Dendritic cell treated with granulocyte-macrophage colony-stimulating factor and Interleukin-4, amounts not matched to agents 40 ng/mL and 50 ng/mL, for 4 days (primary cell): ENCODE data around the gene IRF9.
"Not testable (repeated sequence)": the region's sequence is repeated elsewhere in the genome, so short reads cannot be mapped to it uniquely, and the experiment has no call there.

Experiments
- H3K27ac Mint-ChIP-seq: one replicate; pipeline ENCODE4 v1.8.0; 2022; ENCODE audit warnings: mild to moderate bottlenecking, mixed read lengths
- H3K27me3 Mint-ChIP-seq: one replicate; pipeline ENCODE4 v1.8.0; 2022; ENCODE audit warnings: mild to moderate bottlenecking, mixed read lengths
- H3K36me3 Mint-ChIP-seq: one replicate; pipeline ENCODE4 v1.8.0; 2022; ENCODE audit warnings: low read depth, mixed read lengths
- H3K4me1 Mint-ChIP-seq: one replicate; pipeline ENCODE4 v1.8.0; 2022; ENCODE audit warnings: low read depth, mixed read lengths
- H3K4me3 Mint-ChIP-seq: one replicate; pipeline ENCODE4 v1.8.0; 2022; ENCODE audit warnings: mild to moderate bottlenecking, moderate library complexity, mixed read lengths
- H3K9me3 Mint-ChIP-seq: one replicate; pipeline ENCODE4 v1.8.0; 2022; ENCODE audit warnings: mixed read lengths
- intact Hi-C: fragments of 100-400 bp; cut with micrococcal nuclease; formaldehyde crosslinking; loops from one replicate; pipeline ENCODE4 v1.15.0; 2022

IRF9 gene

DNA sequence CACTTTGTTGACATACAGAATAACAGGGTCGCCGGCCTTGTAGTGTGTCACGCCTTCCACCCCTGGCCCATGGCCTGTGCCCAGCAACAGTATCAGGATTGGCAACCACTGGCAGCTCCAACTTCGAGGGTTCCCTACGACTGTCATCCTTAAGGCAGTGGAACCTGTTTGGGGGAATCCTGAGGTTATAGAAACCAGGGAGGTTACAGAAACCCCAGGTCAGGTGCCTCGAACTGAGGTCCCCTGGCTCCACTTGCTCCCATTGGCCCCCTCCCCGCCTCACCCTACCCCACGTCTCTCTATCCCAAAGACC lies 33.8 kb downstream of the IRF9 start:
- H3K36me3 Mint-ChIP-seq, result peaks cover 78% of the 10 kb centered on the region
- intact Hi-C loops, result loop anchor here (1.0 to 5.0 kb wide), 2 partner anchors 18 to 33 kb away; partner anchors contain the start of genes CHMP4A and IRF9
- H3K4me1 Mint-ChIP-seq, result peaks cover 68% of the 10 kb centered on the region
- no peaks in the 10 kb centered on the region for H3K27me3 Mint-ChIP-seq
- H3K4me3 Mint-ChIP-seq, result peak overlapping the region; percentile 94
- H3K9me3 Mint-ChIP-seq, result peaks cover 10% of the 10 kb centered on the region
- H3K27ac Mint-ChIP-seq, result peak overlapping the region; percentile 94

DNA sequence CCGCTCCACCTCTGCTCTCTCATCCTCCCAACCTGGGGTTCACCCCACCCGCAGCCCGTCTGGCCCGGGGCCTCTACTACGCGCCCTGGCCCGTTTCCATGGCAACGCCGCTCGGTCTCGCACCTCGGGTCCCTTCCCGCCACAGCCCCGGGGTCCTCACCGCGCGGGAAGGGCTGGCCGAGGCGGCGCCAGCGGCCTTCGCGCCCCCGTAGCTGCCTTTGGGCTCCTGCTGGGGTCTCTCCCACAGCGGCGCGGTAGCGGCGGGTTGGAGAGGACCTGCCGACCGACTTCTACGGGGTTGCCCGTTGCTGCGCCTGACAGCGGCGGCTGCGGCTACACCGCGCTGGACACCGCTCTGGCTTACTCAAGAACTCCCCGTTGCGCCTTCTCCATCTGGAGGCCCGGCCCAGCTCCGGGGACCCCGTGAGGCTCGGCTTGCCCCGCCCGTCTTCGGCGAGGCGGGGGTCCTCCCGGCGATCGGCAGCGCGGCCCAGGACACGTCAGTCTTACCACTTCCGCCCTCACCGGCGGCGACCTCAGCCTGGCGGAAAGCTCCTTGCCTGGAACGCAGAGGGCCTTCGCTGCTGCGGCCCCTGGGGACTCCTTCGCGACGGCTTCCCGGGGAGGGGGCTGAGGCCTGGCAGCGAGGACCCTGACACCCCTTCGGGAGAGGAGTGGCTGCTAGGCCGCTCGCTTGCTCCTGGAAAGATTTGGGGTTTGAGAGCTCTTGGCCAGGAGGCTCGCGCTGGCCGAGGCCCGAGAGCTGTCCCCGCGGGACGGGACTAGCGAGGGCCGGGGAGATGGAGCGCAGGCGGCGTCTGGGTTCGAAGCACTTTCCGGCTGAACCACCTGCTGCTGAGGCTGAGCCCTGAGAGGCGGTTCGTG lies 34.4 kb downstream of the IRF9 start, which contains the start of gene TM9SF1:
Gene TM9SF1, minus strand, starts transcription at position 256 of the 885 bp plus-strand sequence. CDS start 422 bp downstream, outside the sequence.
- H3K4me3 Mint-ChIP-seq, result peak within 1 kb of the TSS; percentile 94
- peaks cover 64% of the 10 kb centered on the region for H3K4me1 Mint-ChIP-seq
- peaks cover 78% of the 10 kb centered on the region for H3K36me3 Mint-ChIP-seq
- no peaks in the 10 kb centered on the region for H3K27me3 Mint-ChIP-seq
- H3K27ac Mint-ChIP-seq, result peak within 1 kb of the TSS; percentile 94
- peaks cover 10% of the 10 kb centered on the region for H3K9me3 Mint-ChIP-seq
- intact Hi-C loops, result loop anchor here (1.0 to 5.0 kb wide), 2 partner anchors 18 to 33 kb away; partner anchors contain the start of genes CHMP4A and IRF9

DNA sequence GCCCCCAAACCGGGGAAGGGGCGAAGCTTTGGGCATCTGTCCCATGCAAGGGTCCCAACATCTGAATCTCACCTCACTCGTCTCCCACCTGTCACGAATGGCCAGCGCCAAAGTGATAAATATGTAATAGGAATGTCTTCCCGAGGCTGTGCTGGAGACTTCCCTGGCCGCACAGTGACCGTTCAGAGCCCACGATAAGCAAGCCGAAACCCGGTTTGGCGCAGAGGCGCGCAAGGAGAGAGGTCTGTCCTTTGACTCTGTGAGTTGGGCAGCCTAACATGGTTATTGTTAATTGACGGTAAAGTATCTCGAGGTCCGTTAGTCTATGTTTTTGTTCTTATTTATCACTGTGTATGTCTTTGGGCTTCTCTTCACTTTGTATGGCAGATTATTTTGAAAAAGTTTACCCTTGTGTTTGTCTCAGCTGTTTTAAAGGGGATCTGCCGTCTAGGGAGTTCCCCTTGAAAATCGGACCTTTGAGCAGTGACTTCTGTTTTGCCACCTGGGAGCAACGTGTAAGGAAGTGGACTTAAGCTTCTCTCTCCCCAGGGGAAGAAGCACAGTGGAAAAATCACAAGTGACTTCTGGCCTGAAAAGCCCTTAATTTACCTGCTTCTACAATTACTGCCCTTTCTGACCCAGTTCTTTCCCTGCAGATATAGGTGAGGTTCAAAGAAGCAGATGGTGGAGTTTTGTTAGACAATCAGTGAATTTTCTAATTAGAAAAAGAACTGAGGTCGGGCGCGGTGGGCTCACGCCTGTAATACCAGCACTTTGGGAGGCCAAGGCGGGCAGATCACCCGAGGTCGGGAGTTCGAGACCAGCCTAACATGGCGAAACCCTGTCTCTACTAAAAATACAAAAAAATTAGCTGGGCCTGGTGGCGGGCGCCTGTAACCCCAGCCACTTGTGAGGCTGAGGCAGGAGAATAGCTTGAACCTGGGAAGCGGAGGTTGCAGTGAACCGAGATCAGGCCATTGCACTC lies 35.3 kb downstream of the IRF9 start:
- no peaks in the 10 kb centered on the region for H3K27me3 Mint-ChIP-seq
- peaks cover 77% of the 10 kb centered on the region for H3K36me3 Mint-ChIP-seq
- H3K27ac Mint-ChIP-seq, result peak overlapping the region; percentile 94
- H3K4me1 Mint-ChIP-seq, result peaks cover 64% of the 10 kb centered on the region
- intact Hi-C loops, result loop anchor here (5.0 kb wide), 1 partner anchor 34 kb away; the partner anchor contains the start of gene IRF9
- peaks cover 13% of the 10 kb centered on the region for H3K9me3 Mint-ChIP-seq
- H3K4me3 Mint-ChIP-seq, result peak overlapping the region; percentile 94

DNA sequence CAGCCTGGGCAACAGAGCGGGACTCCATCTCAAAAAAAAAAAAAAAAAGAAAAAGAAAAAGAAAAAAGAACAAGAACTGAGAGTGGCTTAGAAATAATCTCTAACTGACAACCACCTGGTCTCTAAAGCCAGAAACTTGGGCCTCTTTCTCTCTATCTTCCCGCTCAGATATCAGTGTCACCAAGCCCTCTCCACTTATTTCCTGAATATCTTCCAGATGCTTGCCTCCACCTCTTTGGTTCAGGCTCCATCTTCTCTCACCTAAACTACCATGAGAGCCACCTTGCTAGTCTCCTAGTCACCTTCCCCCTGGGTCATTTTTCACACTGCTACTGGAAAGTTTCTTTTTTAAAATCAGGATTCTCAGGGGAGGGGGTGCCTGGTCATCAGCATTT lies 36.0 kb downstream of the IRF9 start:
- H3K9me3 Mint-ChIP-seq, result peaks cover 20% of the 10 kb centered on the region
- H3K4me1 Mint-ChIP-seq, result peaks cover 57% of the 10 kb centered on the region
- peak overlapping the region; percentile 94 for H3K27ac Mint-ChIP-seq
- peaks cover 77% of the 10 kb centered on the region for H3K36me3 Mint-ChIP-seq
- H3K4me3 Mint-ChIP-seq, result peak overlapping the region; percentile 94
- intact Hi-C loops, result loop anchor here (5.0 kb wide), 1 partner anchor 35 kb away; the partner anchor contains the start of gene IRF9
- H3K27me3 Mint-ChIP-seq, result no peaks in the 10 kb centered on the region

DNA sequence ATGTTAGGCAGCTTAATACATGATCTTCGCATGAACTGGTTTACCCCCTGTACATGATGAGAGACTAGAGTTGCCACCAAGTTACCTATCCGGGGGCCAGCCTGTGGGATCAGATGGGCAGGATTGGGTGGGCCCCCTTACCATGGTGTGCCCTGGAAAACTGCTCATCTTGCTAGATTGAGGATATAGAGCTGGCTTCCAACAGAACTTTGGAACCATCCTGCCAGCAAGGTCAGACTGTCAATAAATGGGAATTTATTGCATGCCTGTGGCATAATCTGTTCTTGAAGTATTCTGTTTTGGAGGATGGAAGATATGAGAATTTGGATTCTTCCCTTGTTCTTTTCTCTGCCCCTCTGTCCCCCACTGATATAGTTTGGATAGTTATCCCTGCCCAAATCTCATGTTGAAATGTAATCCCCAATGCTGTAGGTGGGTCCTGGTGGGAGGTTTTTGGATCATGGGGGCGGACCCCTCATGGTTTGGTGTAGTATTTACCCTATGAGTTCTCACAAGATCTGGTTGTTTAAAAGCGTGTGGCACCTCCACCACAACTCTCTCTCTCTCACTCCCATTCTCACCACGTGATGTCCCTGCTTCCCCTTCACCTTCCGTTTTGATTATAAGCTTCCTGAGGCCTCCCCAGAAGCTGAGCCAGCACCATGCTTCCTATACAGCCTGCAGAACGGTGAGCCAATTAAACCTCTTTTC lies 37.9 kb downstream of the IRF9 start:
- H3K4me1 Mint-ChIP-seq, result peaks cover 45% of the 10 kb centered on the region
- no peak overlapping the region for H3K4me3 Mint-ChIP-seq
- H3K27me3 Mint-ChIP-seq, result no peaks in the 10 kb centered on the region
- intact Hi-C loops, result loop anchor here (5.0 kb wide), 1 partner anchor 37 kb away; the partner anchor contains the start of gene IRF9
- peaks cover 32% of the 10 kb centered on the region for H3K9me3 Mint-ChIP-seq
- peak overlapping the region; percentile 50 for H3K27ac Mint-ChIP-seq
- H3K36me3 Mint-ChIP-seq, result peaks cover 84% of the 10 kb centered on the region

DNA sequence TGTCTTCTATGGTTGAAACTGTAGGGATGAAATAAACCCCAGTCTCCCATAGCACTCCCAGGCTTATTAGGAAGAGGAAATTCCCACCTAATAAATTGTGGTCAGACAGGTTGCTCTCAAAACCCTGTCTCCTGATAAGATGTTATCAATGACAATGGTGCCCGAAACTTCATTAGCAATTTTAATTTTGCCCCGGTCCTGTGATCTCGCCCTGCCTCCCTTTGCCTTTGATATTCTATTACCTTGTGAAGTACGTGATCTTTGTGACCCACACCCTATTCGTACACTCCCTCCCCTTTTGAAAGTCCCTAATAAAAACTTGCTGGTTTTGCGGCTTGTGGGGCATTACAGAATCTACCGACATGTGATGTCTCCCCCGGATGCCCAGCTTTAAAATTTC lies 41.5 kb downstream of the IRF9 start:
- peaks cover 96% of the 10 kb centered on the region for H3K36me3 Mint-ChIP-seq
- H3K27me3 Mint-ChIP-seq, intact Hi-C loops, H3K27ac Mint-ChIP-seq, H3K4me3 Mint-ChIP-seq: not testable (repeated sequence)
- peaks cover 28% of the 10 kb centered on the region for H3K4me1 Mint-ChIP-seq
- peaks cover 32% of the 10 kb centered on the region for H3K9me3 Mint-ChIP-seq

DNA sequence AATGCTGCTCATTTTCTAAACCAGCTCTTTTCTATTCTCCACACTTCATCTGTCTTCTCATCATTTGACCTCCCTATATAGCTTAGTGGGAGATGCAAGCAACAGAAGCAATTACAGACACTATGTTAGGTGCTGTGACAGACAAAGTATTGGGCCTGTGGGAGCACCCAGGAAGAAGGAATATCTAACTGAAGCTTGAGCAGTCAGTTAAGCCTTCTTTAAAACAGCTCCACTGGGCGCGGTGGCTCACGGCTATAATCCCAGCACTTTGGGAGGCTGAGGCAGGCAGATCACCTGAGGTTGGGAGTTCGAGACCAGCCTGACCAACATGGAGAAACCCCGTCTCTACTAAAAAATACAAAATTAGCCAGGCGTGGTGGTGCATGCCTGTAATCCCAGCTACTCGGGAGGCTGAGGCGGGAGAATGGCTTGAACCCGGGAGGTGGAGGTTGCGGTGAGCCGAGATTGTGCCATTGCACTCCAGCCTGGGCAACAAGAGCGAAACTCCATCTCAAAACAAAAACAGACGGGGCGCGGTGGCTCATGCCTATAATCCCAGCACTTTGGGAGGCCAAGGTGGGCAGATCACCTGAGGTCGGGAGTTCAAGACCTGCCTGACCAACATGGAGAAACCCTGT lies 42.3 kb downstream of the IRF9 start:
- Mint-ChIP-seq H3K4me1 (peaks cover 32% of the 10 kb centered on the region), H3K9me3 (peaks cover 32% of the 10 kb centered on the region), H3K36me3 (peaks cover 98% of the 10 kb centered on the region)
- intact Hi-C loops, H3K27ac Mint-ChIP-seq, H3K4me3 Mint-ChIP-seq, H3K27me3 Mint-ChIP-seq: not testable (repeated sequence)

DNA sequence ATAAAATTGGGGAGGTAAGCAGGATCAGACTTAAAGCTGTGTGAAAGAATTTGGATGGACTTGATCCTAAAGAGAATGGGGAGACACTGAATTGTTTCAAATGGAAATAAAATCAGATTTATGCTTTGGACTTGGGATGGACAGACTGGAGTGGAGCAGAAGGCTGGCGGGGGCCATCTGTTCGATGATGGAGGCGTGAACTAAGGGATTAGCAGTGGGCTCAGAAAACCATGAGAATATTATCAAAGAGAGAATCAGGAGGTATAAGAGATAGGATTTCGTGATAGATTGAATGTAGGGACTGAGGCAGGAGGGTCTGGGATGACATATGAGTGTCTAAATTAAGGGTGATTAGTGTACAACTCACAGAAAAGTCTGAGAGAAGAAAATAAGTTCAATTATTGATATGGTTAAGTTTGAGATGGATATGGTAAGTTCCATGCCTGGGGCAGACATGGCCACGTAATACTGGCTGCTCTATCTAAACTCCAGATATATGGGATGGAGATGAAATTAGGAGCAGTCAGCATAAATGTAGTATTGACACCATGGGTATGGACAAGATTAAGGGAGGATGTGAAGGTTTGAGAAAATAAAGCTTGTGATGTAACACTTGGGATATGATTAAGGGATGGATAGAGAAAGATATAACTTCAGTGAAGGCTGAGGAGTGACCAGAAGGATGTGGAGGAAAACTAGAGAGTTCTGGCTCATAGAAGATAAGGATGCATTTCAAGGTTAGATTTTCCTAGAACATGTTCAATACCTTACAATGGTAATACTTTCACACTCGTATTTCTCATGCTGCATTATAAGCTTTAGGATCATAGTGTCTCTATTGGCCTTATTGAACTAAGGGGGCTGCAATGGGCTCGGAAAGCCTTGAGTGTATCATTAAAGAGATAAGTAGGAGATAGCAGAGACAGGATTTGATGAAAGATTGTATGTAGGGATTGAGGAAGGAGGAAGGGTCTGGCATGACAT lies 43.4 kb downstream of the IRF9 start:
- Mint-ChIP-seq H3K9me3 (peaks cover 26% of the 10 kb centered on the region), H3K36me3 (peaks cover 97% of the 10 kb centered on the region), H3K27me3 (no peaks in the 10 kb centered on the region), H3K4me1 (peaks cover 21% of the 10 kb centered on the region), H3K4me3 (no peak overlapping the region), H3K27ac (no peak overlapping the region)
- intact Hi-C loops, result no loop called here

DNA sequence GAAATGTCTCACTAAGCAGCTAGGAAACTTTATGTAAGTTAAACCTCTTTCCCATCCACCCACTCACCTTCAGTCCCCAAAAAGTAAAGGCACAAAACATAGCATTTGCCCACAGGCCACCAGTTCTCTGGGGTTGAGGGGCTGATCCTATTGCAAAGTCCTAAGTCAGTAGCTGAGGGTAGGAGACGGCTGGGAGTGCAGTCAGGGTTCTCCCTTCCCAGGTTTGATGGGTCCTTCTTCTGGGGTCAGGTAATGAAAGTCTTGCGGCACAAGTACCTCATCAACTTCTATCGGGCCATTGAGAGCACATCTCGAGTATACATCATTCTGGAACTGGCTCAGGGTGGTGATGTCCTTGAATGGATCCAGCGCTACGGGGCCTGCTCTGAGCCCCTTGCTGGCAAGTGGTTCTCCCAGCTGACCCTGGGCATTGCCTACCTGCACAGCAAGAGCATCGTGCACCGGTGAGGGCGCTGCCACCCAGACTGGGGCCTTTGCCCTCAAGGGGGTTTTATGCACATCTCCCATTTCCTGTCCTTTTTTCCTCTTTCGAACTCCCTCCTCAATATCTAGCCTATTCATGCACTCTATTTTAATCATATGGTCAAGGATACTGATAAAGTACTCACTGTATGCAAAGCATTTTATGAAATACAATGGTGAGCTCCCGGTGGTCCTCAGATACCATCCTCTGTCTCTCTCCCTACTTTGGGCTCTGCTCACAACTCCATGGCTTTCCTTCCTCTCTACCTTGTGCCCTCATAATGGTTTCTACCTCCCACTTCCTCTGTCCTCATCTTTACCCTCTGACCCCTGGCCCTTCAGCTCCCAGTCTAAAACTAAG lies 45.4 kb downstream of the IRF9 start:
- Mint-ChIP-seq H3K4me3 (no peak overlapping the region), H3K36me3 (peaks cover 99% of the 10 kb centered on the region), H3K27ac (no peak overlapping the region), H3K27me3 (no peaks in the 10 kb centered on the region), H3K9me3 (peaks cover 18% of the 10 kb centered on the region), H3K4me1 (peaks cover 32% of the 10 kb centered on the region)
- intact Hi-C loops, result no loop called here

DNA sequence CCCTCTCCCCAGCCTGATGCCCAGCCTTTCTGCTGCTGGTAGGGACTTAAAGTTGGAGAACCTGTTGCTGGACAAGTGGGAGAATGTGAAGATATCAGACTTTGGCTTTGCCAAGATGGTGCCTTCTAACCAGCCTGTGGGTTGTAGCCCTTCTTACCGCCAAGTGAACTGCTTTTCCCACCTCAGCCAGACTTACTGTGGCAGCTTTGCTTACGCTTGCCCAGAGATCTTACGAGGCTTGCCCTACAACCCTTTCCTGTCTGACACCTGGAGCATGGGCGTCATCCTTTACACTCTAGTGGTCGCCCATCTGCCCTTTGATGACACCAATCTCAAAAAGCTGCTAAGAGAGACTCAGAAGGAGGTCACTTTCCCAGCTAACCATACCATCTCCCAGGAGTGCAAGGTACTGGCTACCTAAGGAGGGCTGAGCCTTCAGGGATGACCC lies 46.1 kb downstream of the IRF9 start:
- H3K27ac Mint-ChIP-seq, result no peak overlapping the region
- intact Hi-C loops, result no loop called here
- no peak overlapping the region for H3K4me3 Mint-ChIP-seq
- peaks cover 12% of the 10 kb centered on the region for H3K9me3 Mint-ChIP-seq
- no peaks in the 10 kb centered on the region for H3K27me3 Mint-ChIP-seq
- peaks cover 38% of the 10 kb centered on the region for H3K4me1 Mint-ChIP-seq
- H3K36me3 Mint-ChIP-seq, result peaks cover 99% of the 10 kb centered on the region

DNA sequence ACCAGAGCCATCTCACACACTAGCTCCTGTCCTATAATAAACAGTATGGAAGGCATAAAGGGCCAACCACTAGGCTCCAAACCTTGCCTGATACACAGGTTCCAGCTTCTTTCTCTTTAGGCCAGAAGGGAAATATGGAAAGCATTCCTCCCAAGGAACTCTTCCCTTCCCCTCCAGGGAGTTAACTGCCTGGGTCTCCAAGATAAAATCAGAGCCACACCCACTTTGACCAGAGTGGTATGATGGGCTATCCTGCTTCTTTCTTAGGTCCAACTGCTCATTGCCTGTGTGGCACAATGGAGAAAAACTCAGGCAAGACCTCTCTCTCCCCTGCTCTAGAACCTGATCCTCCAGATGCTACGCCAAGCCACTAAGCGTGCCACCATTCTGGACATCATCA lies 46.6 kb downstream of the IRF9 start:
- H3K27ac Mint-ChIP-seq, result no peak overlapping the region
- H3K36me3 Mint-ChIP-seq, result peaks cover 95% of the 10 kb centered on the region
- H3K9me3 Mint-ChIP-seq, result peaks cover 7% of the 10 kb centered on the region
- intact Hi-C loops, result no loop called here
- H3K4me3 Mint-ChIP-seq, result no peak overlapping the region
- peaks cover 39% of the 10 kb centered on the region for H3K4me1 Mint-ChIP-seq
- no peaks in the 10 kb centered on the region for H3K27me3 Mint-ChIP-seq
